HG03432 (cell line): ENCODE results near the gene TRPM5.

Experiments used
- ATAC-seq: cut with Tn5 transposase; IDR thresholded peaks from one replicate; pipeline ENCODE4 v1.9.1; 2021; ENCODE audit warnings: mild to moderate bottlenecking, moderate library complexity; ENCODE audit not compliant: unreplicated experiment

TRPM5 gene

DNA sequence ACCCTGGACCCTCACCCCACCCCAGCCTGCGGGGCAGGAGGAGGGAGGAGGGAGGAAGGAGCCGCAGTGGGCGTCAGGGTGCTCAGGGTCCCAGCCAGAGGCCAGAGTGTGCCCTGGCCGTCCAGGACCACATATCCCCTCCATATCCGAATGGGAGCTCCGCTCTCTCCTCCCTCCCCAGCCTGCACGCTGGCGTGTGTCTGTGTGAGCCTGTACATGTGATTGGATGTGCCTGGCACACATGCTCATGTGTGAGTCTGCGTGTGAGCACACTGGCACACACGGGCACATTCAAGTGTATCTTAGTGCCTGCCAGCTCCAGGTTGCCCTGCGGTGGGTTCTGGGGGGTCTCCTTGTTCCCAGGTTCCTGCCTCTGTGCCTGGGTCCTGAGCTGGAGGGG lies 35.6 kb downstream of the TRPM5 start:
- no peak for ATAC-seq

GRCh38 chr11:2406878-2407410 lies 37.4 kb downstream of the TRPM5 start:
- ATAC-seq: no peak

GRCh38 chr11:2406451-2406850 lies 37.9 kb downstream of the TRPM5 start:
- ATAC-seq: no peak

- ATAC-seq: no peak
These were observed 39.5 kb downstream of the TRPM5 start for GRCh38 chr11:2404735-2405196.

- ATAC-seq: no peak
These were observed 41.2 kb downstream of the TRPM5 start for GRCh38 chr11:2402890-2403645.

DNA sequence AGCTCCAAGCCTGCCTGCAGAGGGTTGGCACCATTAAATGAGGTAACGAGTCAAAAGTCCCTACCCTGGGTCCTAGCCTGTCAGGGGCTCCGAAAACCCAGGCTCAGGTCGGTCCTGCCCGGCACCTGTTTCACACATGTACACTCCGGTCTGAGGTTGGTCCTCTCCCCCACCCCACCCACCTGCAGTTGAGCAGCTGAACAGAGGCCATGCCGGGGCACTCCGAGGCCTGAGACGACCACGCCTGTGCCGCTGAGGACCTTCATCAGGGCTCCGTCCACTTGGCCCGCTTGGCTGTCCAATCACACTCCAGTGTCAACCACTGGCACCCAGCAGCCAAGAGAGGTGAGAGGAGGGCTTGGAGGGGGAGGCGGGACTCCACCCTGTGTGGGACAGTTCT lies 42.2 kb downstream of the TRPM5 start:
- no peak for ATAC-seq

DNA sequence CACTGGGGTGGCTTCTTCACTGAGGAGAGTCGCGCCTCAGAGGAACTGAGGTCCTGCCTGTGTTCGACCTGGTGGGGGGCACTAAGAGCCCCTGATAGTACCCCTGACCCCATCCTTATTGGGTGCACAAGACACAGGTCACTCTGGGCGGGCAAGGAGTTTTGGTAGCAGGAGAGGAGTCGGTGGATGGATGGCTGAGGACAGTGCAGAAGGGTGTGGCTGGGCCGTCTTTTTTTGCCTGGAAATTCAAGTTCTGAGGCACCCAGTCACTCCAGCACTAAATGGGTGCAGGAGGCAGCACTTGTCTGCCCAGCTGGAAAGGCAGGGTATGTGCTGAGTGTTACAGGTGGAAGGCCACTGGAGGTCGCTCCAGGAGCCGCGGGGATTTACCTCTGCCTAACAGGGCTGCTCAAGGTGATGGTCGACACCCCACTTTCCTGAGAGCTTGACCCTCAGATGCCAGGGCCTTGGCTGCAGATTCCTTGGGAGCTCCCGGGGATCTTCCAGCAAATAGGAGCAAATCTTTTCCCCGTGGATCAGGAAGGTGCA lies 42.8 kb downstream of the TRPM5 start:
- ATAC-seq: no peak

- ATAC-seq: no peak
These were observed 43.4 kb downstream of the TRPM5 start for GRCh38 chr11:2400762-2401435.

DNA sequence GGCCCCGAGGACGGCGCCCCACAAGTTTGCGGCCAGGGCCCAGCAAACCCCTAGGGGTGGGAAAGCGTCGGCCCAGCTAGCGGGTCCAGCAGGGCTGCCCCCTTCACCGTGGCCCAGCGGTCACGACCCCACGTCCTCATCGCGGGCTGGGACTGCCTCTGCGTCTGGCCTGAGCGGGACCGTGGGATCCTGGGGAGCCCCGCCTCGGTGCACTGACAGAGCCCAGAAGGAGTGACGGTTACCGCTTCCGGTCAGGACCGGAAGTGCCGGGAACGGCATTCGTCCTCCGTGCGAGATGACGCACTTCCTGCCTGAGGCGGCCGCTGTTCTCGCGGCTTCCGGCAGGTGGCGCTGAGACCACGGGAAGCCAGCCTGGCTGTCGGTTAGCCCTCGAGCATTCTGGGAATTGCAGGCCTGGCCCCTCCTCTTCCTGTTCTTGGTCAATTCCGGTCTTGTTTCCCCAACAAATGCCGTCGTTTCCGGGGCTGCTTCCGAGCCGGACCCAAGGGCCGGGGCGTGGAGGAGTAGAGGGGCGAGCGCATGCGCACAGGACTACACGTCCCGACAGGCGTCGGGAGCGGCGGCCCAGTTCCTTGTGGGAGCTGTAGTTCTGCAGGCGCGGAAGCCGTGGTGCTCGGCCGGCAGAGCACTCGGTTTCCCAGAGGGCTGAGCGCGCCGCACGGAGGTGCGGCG lies 44.1 kb downstream of the TRPM5 start, which contains the start of gene TSSC4:
Gene TSSC4, plus strand, starts transcription at position 682 of the 693 bp plus-strand sequence. CDS start 1,884 bp downstream, outside the sequence.
- peak; percentile 80 for ATAC-seq

DNA sequence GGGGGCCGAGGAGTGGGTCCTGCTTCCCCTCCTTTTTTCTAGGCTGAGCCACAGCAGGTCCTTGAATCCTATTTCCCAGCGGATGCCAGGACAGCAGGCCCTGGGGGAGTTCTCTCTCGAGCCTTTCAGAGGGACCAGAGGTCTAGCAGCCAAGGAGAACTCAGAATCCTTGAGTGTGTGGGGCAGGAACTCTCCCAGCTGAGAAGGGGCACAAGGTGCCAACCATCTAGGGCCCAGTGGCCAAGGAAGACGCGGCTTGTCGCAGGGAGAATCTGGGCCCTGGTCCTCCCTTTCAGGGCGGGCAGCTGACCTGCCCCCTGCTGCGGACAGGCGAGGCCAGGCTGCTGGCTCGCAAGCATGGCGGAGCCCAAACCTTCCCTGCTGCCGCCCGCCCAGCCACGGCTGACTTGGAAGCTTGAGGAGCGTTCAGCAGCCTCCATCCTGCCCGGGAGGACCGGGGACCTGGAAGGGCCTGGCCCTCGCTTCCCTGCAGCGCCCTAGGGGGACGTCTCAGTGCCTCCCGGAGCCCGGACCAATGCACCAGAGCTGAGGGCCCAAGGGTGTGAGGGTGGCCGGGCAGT lies 44.7 kb downstream of the TRPM5 start:
- ATAC-seq: peak; percentile 8

DNA sequence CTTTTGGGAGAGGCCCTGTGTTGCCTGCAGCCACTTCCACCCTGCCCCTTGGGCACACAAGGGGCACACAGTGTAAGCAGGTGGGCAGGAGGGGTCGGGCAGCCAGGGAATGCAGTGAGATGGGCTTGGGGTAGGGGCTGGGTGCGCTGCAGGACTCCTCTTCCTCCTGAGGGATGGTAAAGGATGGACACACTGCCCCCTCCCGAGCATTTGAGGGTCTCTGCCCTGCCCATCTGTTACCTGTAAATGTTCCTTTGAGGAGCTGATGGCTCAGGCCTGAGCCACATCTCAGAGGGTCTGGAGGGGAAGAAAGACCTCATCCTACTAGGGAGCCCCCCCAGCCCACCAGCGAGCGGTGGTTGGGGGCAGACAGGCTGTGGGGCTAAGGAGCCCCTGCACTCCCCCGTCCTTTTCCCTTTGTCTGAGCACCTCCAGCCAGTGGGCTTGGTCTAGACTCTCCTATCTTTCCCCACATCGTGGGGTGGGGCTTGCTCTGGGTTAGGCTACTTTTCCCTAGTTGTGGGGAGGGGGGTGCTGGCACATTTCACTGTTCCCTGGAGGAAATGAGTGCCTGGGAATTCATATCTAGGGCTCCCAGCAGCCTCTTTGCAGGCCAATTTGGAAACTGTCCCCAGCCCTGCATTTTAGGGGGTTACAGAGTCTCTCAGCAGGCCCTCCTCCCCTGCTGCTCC lies 45.5 kb downstream of the TRPM5 start:
- ATAC-seq: no peak

- ATAC-seq: no peak
These were observed 47.3 kb downstream of the TRPM5 start for GRCh38 chr11:2397005-2397404.

DNA sequence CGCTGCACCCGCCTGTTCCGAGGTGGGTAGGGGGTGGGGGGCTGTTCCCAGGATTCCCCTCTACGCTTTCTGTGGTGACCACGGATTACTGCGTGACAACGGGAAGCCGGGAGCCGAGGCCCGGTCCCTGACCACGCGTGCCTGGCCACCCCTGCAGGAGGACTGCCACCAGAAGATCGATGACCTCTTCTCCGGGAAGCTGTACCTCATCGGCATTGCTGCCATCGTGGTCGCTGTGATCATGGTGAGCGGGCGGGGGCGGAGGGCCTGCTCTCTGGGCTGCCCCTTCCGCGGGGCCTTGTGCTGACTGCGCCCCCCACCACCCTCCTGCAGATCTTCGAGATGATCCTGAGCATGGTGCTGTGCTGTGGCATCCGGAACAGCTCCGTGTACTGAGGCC lies 47.8 kb downstream of the TRPM5 start:
- no peak for ATAC-seq

DNA sequence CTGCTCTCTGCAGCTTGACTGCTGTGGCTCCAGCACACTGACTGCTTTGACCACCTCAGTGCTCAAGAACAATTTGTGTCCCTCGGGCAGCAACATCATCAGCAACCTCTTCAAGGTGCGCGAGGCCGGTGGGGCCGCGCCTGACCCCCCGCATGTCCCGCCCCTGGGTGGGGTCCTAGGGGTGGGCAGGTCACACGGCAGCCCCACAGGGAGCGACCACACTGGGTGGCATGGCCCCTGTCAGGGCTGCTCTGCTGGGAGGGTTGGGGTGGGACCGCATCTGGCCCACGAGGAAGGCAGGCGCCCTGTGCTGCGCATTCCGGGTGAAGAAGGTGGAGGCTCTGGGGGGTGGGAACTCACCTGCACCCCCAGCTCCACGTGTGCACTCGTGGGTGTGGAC lies 48.5 kb downstream of the TRPM5 start:
- no peak for ATAC-seq

DNA sequence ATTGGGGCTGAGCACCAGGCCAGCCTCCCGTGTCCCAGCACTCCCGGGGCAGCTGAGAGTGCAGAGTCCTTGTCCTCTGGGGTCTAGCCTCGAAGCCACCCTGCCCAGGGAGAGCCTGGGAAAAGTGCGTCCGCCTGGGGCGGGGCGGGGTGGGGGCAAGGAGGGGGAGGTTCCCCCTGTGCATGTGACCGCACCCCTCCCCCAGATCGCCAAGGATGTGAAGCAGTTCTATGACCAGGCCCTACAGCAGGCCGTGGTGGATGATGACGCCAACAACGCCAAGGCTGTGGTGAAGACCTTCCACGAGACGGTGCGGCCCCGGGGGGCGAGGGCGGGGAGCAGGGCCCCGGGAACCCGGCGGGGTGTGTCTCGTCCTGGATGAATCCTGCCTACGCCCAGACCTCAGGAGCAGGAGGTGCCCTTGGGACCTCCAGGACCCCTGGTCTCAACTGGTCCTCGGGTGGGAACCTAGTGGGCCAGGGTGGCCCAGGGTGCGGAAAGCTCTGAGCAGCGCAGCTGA lies 49.0 kb downstream of the TRPM5 start:
- no peak for ATAC-seq

DNA sequence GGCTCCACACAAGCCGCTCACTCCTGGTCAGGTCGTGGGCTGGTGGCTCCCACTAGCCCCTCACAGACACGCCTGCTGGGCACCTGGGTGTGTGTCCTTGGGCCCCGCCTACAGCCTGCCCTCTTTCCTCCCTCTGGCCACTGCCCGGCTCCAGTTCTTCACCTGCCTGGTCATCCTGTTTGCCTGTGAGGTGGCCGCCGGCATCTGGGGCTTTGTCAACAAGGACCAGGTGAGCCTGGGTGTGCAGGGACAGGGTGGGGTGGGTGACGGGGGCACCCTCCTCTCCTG lies 49.6 kb downstream of the TRPM5 start:
- no peak for ATAC-seq
